GM18873 (cell line): ENCODE measurements around the gene PCDH9.
A peak's percentile ranks its signal among the peaks of the same experiment; 100 is the strongest.

Experiments used
- ATAC-seq: cut with Tn5 transposase; IDR thresholded peaks from one replicate; pipeline ENCODE4 v1.9.1; 2021; ENCODE audit warnings: mild to moderate bottlenecking, moderate library complexity, moderate number of reproducible peaks; ENCODE audit not compliant: unreplicated experiment, low FRiP score

The PCDH9 gene

DNA sequence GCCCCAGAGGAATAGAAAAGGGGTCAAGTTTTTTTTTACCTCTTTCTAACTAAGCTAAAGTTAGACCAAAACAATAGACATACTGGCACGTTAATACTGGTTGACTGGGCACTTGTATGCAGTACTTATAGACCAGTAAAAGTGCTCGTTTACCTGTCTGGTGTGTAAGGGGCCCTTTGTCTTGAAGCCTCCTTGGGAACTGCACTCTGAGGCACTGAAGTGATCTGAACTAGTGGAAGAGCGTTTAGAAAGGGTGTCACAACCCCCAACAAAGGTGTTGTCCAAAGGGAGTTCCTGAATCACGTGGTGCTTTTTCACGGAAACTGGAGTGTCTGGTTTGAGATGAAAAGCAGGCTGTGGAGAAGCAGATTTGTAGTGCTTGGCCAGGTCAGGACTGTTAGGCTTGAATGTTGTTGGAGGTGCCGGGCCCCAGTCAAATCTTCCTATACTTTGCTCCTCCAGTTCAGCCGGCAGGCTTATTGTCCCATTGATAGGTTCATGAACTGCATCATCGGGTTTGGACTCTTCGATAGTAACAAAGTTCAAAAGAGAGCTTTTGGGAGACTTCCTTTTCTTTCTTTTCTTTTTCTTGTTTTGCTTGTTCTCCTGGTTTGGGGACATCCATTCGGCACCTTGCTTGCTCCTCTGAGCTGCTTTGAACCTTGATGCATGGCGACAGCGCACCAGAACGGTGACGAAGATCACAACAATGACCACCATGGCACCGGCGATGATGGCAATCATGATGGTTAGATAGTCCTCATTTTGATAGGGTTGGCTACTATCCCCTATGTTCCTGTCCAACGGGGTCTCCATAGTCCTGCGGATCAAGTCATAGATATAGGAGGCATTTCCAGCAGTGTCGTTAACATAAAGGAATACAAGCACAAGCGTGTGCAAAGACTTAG is 4.6 kb downstream of the PCDH9 start:
- no peak for ATAC-seq

DNA sequence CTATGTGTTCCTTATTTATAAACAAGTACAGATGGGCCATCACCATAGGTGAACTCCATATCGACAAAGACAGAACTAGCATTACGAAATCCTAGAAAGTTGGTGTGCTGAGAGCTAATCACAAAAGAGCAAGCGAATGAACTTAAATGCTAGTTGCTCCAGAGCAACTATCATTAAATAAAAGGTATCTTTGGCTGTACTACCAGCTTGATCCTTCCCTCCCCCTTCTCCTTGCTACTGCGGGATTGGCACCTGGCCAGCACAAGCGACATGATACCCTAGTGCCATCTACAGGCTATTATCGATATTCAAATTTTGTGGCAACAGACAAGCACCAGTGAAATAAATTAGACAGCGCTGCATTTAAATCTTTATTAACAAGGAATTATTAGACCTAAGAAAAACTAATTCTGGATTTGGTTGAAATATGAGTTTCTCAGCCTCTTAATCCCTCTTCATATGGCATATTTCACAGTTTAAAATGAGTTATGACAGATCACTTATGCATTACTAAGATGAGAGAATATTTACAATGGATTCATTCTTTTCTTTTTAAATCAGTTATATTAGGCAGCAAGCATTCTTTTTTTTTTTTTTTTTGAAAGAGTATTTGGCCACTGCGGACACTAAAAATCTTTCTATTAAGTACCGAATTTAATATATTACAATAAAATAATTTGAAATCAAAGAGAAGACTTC is 5.8 kb downstream of the PCDH9 start:
- peak; percentile 59 for ATAC-seq

- ATAC-seq = no peak
These were observed 6.4 kb downstream of the PCDH9 start for GRCh38 chr13:67223742-67224141.

DNA sequence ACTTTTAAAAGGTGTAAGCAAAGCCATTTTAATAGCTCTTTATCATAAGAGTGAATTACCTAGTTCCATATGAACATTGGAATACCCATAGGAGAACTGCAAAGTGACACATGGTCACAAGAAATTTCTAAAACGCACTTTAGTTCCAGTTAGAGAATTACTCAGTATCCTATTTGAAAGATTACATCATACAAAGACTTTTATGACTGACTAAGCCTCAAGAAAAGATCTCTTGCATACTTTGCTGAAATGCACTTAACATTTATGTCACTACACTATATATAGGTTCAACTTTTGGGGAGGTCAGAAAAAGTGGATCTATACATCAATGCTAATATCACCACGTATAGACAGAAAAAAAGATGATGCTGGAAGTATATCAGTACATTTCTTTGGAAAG is 7.1 kb downstream of the PCDH9 start:
- ATAC-seq = no peak

- no peak for ATAC-seq
These were observed 8.4 kb downstream of the PCDH9 start for GRCh38 chr13:67221630-67222226.

DNA sequence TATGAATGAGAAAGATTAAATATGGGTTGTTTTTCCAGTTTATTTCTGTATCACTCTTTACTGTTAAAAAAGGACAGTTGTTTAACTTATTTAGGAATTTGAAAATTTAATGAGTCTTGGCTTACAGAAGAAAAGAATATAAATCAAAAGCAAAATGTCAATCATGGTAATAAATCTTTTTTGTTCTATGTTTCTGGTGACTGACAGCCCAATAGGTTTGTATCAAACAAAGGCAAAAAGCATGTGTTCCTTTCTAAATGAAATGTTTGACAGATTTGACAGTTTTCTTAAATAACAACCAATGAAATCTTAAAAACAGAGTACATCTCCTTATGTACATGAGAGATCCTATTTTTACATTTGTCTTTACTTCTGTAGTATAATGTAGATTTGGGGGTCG is 11.0 kb downstream of the PCDH9 start:
- ATAC-seq = no peak

DNA sequence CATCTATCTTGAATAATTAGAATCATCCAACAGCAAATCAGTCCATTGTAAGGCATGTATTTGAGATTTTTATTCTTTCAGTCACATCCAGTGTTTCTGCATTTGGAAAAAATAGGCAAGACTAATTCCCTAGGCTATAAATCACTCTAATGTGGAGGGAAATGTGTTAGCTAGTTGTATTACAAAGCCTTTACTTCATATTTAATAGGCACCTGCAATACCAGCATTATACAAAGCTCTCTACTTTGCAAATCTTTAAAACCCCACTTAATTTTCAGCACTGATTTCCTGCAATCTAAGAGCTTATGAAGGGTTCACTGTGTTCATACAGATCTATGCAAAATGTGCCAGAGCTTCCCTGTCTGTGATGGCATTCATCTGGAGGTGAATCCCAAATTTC is 12.3 kb downstream of the PCDH9 start:
- no peak for ATAC-seq

DNA sequence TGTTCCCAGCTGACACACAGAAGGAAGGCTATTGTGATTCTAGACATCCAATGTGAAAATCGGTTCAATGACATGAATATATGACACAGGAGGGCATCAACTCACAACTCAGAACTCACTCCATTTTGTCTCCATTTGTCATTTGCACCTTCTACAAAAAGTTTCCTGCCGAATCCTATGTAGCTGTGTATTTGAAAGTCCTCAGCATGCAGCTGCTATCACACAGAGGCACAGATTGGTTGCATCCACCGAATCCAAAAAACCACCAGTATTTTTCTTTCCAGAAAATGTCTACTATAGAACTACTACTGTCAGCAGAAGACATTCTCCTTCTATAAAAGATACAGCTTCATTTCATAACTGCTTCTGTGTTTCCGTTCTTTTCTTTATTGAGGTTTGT is 13.3 kb downstream of the PCDH9 start:
- no peak for ATAC-seq

GRCh38 chr13:67210208-67210607 is 19.9 kb downstream of the PCDH9 start:
- no peak for ATAC-seq

- no peak for ATAC-seq
These were observed 21.6 kb downstream of the PCDH9 start for GRCh38 chr13:67208552-67208951.

- no peak for ATAC-seq
These were observed 25.4 kb downstream of the PCDH9 start for GRCh38 chr13:67204764-67205163.

GRCh38 chr13:67200605-67201004 is 29.5 kb downstream of the PCDH9 start:
- ATAC-seq = no peak

- no peak for ATAC-seq
These were observed 30.0 kb downstream of the PCDH9 start for GRCh38 chr13:67200183-67200582.

DNA sequence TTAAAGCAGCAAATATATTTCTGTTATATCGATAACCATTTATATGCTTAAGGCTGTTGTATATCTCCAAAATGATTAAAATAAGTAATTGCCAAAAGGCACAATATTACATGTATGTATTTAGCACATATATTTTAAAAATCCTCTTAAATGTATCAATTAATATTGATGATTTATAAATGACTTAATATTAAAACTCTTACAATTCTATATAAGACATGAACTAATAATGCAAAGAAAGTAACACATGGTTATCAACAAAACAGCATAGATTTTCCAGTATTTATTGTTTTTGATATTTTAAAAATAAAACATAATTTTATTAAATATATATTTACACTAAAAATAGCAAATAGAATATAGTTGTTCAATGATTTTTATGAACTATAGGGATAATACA is 32.4 kb downstream of the PCDH9 start:
- ATAC-seq = no peak

DNA sequence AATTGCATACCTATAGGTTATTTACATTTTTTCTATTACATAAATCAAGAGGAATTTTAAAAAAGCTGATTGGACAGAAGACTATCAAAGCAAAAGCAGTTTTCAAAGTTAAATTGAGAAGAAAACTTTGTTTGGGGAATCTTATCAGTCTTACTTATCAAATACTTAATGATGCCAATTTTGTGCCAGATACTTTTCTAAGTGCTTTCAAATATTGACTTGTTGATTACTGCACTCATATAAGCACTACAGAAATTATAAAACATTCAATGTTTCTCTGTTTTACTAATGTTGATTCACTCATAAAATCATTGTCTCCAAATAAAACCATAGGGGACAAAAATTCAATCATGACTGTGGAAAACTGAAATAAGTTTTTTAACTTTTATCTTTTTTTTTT is 36.2 kb downstream of the PCDH9 start:
- no peak for ATAC-seq

- ATAC-seq = no peak
These were observed 37.4 kb downstream of the PCDH9 start for GRCh38 chr13:67192751-67193150.

GRCh38 chr13:67186995-67187569 is 43.1 kb downstream of the PCDH9 start:
- no peak for ATAC-seq

DNA sequence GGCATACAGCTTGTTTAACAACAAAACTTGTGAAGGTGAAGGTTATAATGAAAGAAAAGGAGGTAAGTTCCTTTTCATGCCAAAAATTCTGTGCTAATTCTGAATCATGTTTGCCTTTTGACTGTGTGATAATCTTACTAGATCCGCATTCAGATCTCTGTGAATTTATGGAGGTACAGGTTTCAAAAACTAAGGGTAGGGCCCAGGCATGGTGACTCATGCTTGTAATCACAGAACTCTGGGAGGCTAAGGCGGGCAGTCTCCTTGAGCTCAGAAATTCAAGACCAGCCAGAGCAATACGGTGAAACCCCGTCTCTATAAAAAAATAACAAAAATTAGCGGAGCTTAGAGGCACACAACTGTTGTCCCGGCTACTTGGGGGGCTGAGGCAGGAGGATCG is 45.9 kb downstream of the PCDH9 start:
- no peak for ATAC-seq

DNA sequence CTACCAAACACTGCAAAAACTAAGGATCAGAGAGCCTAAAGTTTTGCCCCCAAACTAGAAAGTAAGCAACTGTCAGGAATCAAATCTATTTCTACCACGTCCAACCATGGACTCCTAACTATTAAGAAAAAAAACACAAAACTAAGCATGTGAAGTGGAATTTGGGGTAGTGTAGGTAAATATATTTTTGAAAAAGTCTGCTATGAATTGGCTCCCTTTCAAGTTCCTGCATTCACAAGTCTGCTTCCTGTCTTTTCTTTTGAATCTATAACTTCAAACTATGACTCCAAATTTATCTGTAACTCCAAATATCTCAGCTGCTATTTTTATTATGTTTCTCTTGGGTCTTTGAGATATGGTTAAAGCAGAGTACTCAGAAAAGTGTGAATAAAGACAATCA is 47.0 kb downstream of the PCDH9 start:
- ATAC-seq = no peak

- ATAC-seq = no peak
These were observed 54.2 kb downstream of the PCDH9 start for GRCh38 chr13:67175836-67176459.

GRCh38 chr13:67168384-67168783 is 61.8 kb downstream of the PCDH9 start:
- ATAC-seq = no peak
